DND-41 (cell line): ENCODE results near the gene STN1.

Source experiments
- EZH2 ChIP-seq: IDR thresholded peaks from 3 replicates; pipeline ENCODE4 v1.6.1; 2012; ENCODE audit warnings: borderline replicate concordance, low read depth, mild to moderate bottlenecking, moderate library complexity, low read length, inconsistent platforms; ENCODE audit not compliant: severe bottlenecking
- TF ChIP-seq, protein P1 (sequence below): IDR thresholded peaks from 2 replicates; pipeline ENCODE4 v1.5.1; 2012; ENCODE audit warnings: borderline replicate concordance, low read length, moderate library complexity, mild to moderate bottlenecking; ENCODE audit not compliant: poor library complexity, severe bottlenecking; ENCODE audit errors: extremely low read depth

DNA sequence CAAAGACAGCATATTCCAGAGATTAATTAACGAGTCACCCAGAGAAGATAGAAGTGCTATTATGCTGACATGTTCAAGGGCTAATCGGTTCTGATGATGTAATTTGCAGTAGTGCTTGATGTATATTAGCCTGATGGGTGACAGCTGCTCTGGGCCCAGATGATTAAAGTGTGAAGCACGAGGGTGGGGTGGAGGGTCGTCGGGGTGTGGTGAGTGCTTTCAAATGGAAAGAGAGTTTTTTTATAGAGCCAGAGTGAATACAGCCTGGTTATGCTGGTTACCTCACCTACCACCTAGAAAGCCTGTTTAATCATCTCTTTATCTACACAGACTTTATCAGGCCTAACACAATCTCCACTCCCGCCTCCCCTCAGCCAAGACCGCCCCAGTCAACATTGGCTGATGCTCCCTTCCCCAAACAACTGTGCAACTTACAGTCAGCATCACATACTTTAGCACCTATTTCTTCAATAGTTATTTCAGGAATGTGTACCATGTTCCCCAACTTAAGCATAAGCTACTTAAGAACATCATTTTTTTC, 11.5 kb upstream of the STN1 start:
- no peak for TF ChIP-seq EZH2
- TF ChIP-seq, protein P1, sequence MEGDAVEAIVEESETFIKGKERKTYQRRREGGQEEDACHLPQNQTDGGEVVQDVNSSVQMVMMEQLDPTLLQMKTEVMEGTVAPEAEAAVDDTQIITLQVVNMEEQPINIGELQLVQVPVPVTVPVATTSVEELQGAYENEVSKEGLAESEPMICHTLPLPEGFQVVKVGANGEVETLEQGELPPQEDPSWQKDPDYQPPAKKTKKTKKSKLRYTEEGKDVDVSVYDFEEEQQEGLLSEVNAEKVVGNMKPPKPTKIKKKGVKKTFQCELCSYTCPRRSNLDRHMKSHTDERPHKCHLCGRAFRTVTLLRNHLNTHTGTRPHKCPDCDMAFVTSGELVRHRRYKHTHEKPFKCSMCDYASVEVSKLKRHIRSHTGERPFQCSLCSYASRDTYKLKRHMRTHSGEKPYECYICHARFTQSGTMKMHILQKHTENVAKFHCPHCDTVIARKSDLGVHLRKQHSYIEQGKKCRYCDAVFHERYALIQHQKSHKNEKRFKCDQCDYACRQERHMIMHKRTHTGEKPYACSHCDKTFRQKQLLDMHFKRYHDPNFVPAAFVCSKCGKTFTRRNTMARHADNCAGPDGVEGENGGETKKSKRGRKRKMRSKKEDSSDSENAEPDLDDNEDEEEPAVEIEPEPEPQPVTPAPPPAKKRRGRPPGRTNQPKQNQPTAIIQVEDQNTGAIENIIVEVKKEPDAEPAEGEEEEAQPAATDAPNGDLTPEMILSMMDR, result no peak
